H9 (cell line): Measurements from ENCODE around the gene TDRD3. TPM values are rescaled to one million over a fixed set of nuclear protein-coding genes. Genes with fewer than 3 reads are reported as not detected.

Source experiments
- DNase-seq: peaks from one replicate; pipeline ENCODE4 v3.0.0-alpha.2; 2017
- H2AFZ ChIP-seq: one replicate; pipeline ENCODE4 v1.6.1; 2013; ENCODE audit warnings: mild to moderate bottlenecking, low read length, control low read depth, moderate library complexity
- H2AK5ac ChIP-seq: 2 replicates; pipeline ENCODE4 v1.6.1; 2013; ENCODE audit warnings: low read length, control low read depth, mixed read lengths; ENCODE audit not compliant: insufficient read length
- H2BK120ac ChIP-seq: one replicate; pipeline ENCODE4 v1.6.1; 2013; ENCODE audit warnings: low read depth, mild to moderate bottlenecking, low read length, control low read depth, inconsistent platforms; ENCODE audit not compliant: poor library complexity, severe bottlenecking
- H2BK12ac ChIP-seq: 2 replicates; pipeline ENCODE4 v1.6.1; 2013; ENCODE audit warnings: low read length, control low read depth, mixed read lengths, low read depth; ENCODE audit not compliant: insufficient read length
- H2BK15ac ChIP-seq: 2 replicates; pipeline ENCODE4 v1.6.1; 2013; ENCODE audit warnings: low read depth, low read length, control low read depth
- H2BK20ac ChIP-seq: one replicate; pipeline ENCODE4 v1.6.1; 2013; ENCODE audit warnings: low read depth, mild to moderate bottlenecking, low read length, control low read depth, inconsistent platforms; ENCODE audit not compliant: poor library complexity, severe bottlenecking
- H2BK5ac ChIP-seq: 2 replicates; pipeline ENCODE4 v1.6.1; 2013; ENCODE audit warnings: low read length, control low read depth, mixed read lengths; ENCODE audit not compliant: insufficient read length
- H3K14ac ChIP-seq: 2 replicates; pipeline ENCODE4 v1.6.1; 2013; ENCODE audit warnings: low read length, control low read depth; ENCODE audit not compliant: insufficient read depth
- H3K18ac ChIP-seq: 2 replicates; pipeline ENCODE4 v1.6.1; 2013; ENCODE audit warnings: low read depth, mild to moderate bottlenecking, mixed read lengths, low read length, control low read depth; ENCODE audit not compliant: insufficient read length
- H3K23ac ChIP-seq: 2 replicates; pipeline ENCODE4 v1.6.1; 2013; ENCODE audit warnings: low read length, control low read depth, mixed read lengths, low read depth; ENCODE audit not compliant: insufficient read length
- H3K23me2 ChIP-seq: 2 replicates; pipeline ENCODE4 v1.6.1; 2013; ENCODE audit warnings: low read depth, mild to moderate bottlenecking, mixed read lengths, low read length, control low read depth; ENCODE audit not compliant: insufficient read length, poor library complexity, severe bottlenecking
- H3K27ac ChIP-seq: 2 replicates; pipeline ENCODE4 v1.5.1; 2013; ENCODE audit warnings: low read length, control low read depth, mixed read lengths, low read depth; ENCODE audit not compliant: insufficient read length
- H3K27me3 ChIP-seq: 2 replicates; pipeline ENCODE4 v1.6.1; 2013; ENCODE audit warnings: low read length, control low read depth, inconsistent platforms; ENCODE audit not compliant: insufficient read depth
- H3K4ac ChIP-seq: 2 replicates; pipeline ENCODE4 v1.6.1; 2013; ENCODE audit warnings: low read depth, mild to moderate bottlenecking, control low read depth, inconsistent platforms, low read length, moderate library complexity
- H3K4me1 ChIP-seq: 2 replicates; pipeline ENCODE4 v1.6.1; 2013; ENCODE audit warnings: low read length, control low read depth, inconsistent platforms; ENCODE audit not compliant: insufficient read depth
- H3K4me2 ChIP-seq: 2 replicates; pipeline ENCODE4 v1.6.1; 2013; ENCODE audit warnings: low read length, control low read depth, mixed read lengths; ENCODE audit not compliant: insufficient read length, insufficient read depth
- H3K56ac ChIP-seq: 2 replicates; pipeline ENCODE4 v1.6.1; 2013; ENCODE audit warnings: low read depth, mild to moderate bottlenecking, mixed read lengths, low read length, control low read depth; ENCODE audit not compliant: insufficient read length
- H3K79me1 ChIP-seq: 2 replicates; pipeline ENCODE4 v1.6.1; 2013; ENCODE audit warnings: low read depth, mild to moderate bottlenecking, moderate library complexity, low read length, control low read depth, inconsistent platforms; ENCODE audit not compliant: insufficient read depth, poor library complexity, severe bottlenecking
- H3K79me2 ChIP-seq: 2 replicates; pipeline ENCODE4 v1.6.1; 2013; ENCODE audit warnings: low read length, control low read depth, inconsistent platforms; ENCODE audit not compliant: insufficient read depth
- H3K9ac ChIP-seq: 2 replicates; pipeline ENCODE4 v1.6.1; 2013; ENCODE audit warnings: low read length, control low read depth, mixed read lengths; ENCODE audit not compliant: insufficient read length; ENCODE audit errors: extremely low read depth
- H3K9me3 ChIP-seq: one replicate; pipeline ENCODE4 v1.6.1; 2013; ENCODE audit warnings: low read depth, low read length, inconsistent platforms; ENCODE audit not compliant: control insufficient read depth
- H3T11ph ChIP-seq: one replicate; pipeline ENCODE4 v1.6.1; 2013; ENCODE audit warnings: mild to moderate bottlenecking, low read length, control low read depth, inconsistent platforms
- H4K20me1 ChIP-seq: one replicate; pipeline ENCODE4 v1.6.1; 2013; ENCODE audit not compliant: control insufficient read depth, insufficient read length, insufficient read depth
- H4K5ac ChIP-seq: 2 replicates; pipeline ENCODE4 v1.6.1; 2013; ENCODE audit warnings: low read depth, mild to moderate bottlenecking, mixed read lengths, low read length, control low read depth; ENCODE audit not compliant: insufficient read length
- H4K8ac ChIP-seq: replicated peaks from 2 replicates; pipeline ENCODE4 v1.6.1; 2013; ENCODE audit warnings: low read length, control low read depth, mixed read lengths, low read depth; ENCODE audit not compliant: insufficient read length
- H4K91ac ChIP-seq: 2 replicates; pipeline ENCODE4 v1.6.1; 2013; ENCODE audit warnings: low read depth, mild to moderate bottlenecking, moderate library complexity, mixed read lengths, low read length, control low read depth; ENCODE audit not compliant: insufficient read length
- H3K27ac Mint-ChIP-seq, 3 experiments: 2 replicates in 2 of 3; 3 replicates in 1 of 3; pipeline ENCODE4 v1.8.0; 2020 to 2021; ENCODE audit warnings: mixed read lengths in 3 of 3, mild to moderate bottlenecking in 1 of 3, moderate library complexity in 1 of 3
- H3K27me3 Mint-ChIP-seq: 2 replicates; pipeline ENCODE4 v1.8.0; 2021; ENCODE audit warnings: low read depth, mild to moderate bottlenecking, moderate library complexity, mixed read lengths
- H3K36me3 Mint-ChIP-seq, 3 experiments: 2 replicates in 2 of 3; 3 replicates in 1 of 3; pipeline ENCODE4 v1.8.0; 2020 to 2021; ENCODE audit warnings: low read depth in 3 of 3, mixed read lengths in 3 of 3; ENCODE audit not compliant: insufficient read depth in 1 of 3
- H3K4me1 Mint-ChIP-seq, 2 experiments: 2 replicates each; pipeline ENCODE4 v1.8.0; 2020; ENCODE audit warnings: mixed read lengths in 2 of 2
- H3K4me3 Mint-ChIP-seq, 2 experiments: 2 replicates in 1 of 2; 3 replicates in 1 of 2; pipeline ENCODE4 v1.8.0; 2020 to 2021; ENCODE audit warnings: mild to moderate bottlenecking in 2 of 2, mixed read lengths in 2 of 2, moderate library complexity in 1 of 2
- H3K9me3 Mint-ChIP-seq, 2 experiments: 2 replicates in 1 of 2; 3 replicates in 1 of 2; pipeline ENCODE4 v1.8.0; 2020; ENCODE audit warnings: mild to moderate bottlenecking in 2 of 2, mixed read lengths in 2 of 2, moderate library complexity in 1 of 2
- CTCF ChIP-seq: fragments of 200-600 bp; sonication (generic); conservative IDR thresholded peaks from 3 replicates; pipeline ENCODE4 v1.8.0; 2021; ENCODE audit warnings: antibody characterized with exemption, mild to moderate bottlenecking
- WGBS: extraction: QIAGEN DNeasy Blood & Tissue Kit; methylation state at CpG from one replicate; pipeline ENCODE4 v1.1.7; 2013; ENCODE audit warnings: missing lambda C conversion rate, low lambda C conversion rate, mixed read lengths; ENCODE audit not compliant: insufficient read length; ENCODE audit errors: extremely low coverage; 5-methylcytosine and 5-hydroxymethylcytosine counted together
- total RNA-seq: library from RNA; stranded (reverse); gene quantifications from 2 replicates; pipeline ENCODE4 v1.2.1, GENCODE V29; 2021

Gene TDRD3
- total RNA-seq, 1 experiment from 2014 or later, result 16.1 TPM

GRCh38 chr13:60351855-60352615 lies 45.0 kb upstream of the TDRD3 start:
- Histone ChIP-seq H3K56ac (no peak overlapping the region), H3K4me1 (no peaks in the 10 kb centered on the region), H2BK5ac (no peak overlapping the region), H3K9ac (no peak overlapping the region), H2AK5ac (no peak overlapping the region), H3K4me2 (no peak overlapping the region), H2BK12ac (no peak overlapping the region), H4K5ac (no peak overlapping the region), H3K27ac (no peak overlapping the region), H4K20me1 (no peaks in the 10 kb centered on the region), H3K4ac (no peak overlapping the region), H3K23ac (no peak overlapping the region), H3K9me3 (no peaks in the 10 kb centered on the region), H2BK20ac (no peak overlapping the region), H3K14ac (no peak overlapping the region), H3K18ac (no peak overlapping the region), H4K91ac (no peak overlapping the region), H3K23me2 (no peaks in the 10 kb centered on the region), H3K27me3 (no peaks in the 10 kb centered on the region), H2AFZ (no peak overlapping the region), H3K79me2 (0 out of 2 replicates have a peak, but pooled peaks cover 2% of the 10 kb centered on the region), H3K79me1 (no peaks in the 10 kb centered on the region), H2BK15ac (no peak overlapping the region), H4K8ac (no peak overlapping the region), H2BK120ac (no peak overlapping the region), H3T11ph (no peak overlapping the region)
- Mint-ChIP-seq H3K4me1 (peaks cover 6 to 12% of the 10 kb centered on the region in 2 experiments), H3K27me3 (no peaks in the 10 kb centered on the region; the same call in 1 of the 2 replicates), H3K9me3 (peaks cover 6 to 7% of the 10 kb centered on the region in 2 experiments; a peak in 3 of 5 replicates), H3K36me3 (peaks cover 0 to 7% (median 2%) of the 10 kb centered on the region in 3 experiments; a peak in 3 of 7 replicates), H3K27ac (no peak overlapping the region), H3K4me3 (no peak overlapping the region)
- no peak for TF ChIP-seq CTCF
- no peak for DNase-seq
- WGBS, result no CpG with 5 or more reads among the region's 4 CpGs
